Activated CD8-positive, alpha-beta T cell treated with anti-CD3 and anti-CD28 coated beads for 36 hours (primary cell): ENCODE data around the gene L3MBTL2. TPM values are rescaled to one million over a fixed set of nuclear protein-coding genes. Genes with fewer than 3 reads are reported as not detected.

ENCODE experiments used
- ATAC-seq: fragments of 200-7000 bp; cut with Tn5 transposase; one replicate; pipeline ENCODE4 v1.10.0; 2021; ENCODE audit warnings: mild to moderate bottlenecking, moderate library complexity
- CTCF ChIA-PET: fragments of 350-600 bp; sonication (Branson Sonifier 250); formaldehyde crosslinking; loops from one replicate; lab custom pipeline; 2021; ENCODE audit warnings: antibody characterized with exemption; lab: Charles Lee
- POLR2A ChIA-PET: fragments of 350-600 bp; sonication (Branson Sonifier 250); formaldehyde crosslinking; loops from one replicate; lab custom pipeline; 2021; ENCODE audit warnings: antibody characterized with exemption; lab: Charles Lee
- DNase-seq: peaks from one replicate; pipeline ENCODE4 v3.0.0-alpha.2; 2020
- H3K27ac Mint-ChIP-seq: one replicate; pipeline ENCODE4 v1.8.0; 2021; ENCODE audit warnings: mild to moderate bottlenecking, mixed read lengths
- H3K27me3 Mint-ChIP-seq: one replicate; pipeline ENCODE4 v1.8.0; 2021; ENCODE audit warnings: mixed read lengths
- H3K36me3 Mint-ChIP-seq: one replicate; pipeline ENCODE4 v1.8.0; 2021; ENCODE audit warnings: low read depth, mixed read lengths
- H3K4me1 Mint-ChIP-seq: one replicate; pipeline ENCODE4 v1.8.0; 2021; ENCODE audit warnings: low read depth, mixed read lengths
- H3K4me3 Mint-ChIP-seq: one replicate; pipeline ENCODE4 v1.8.0; 2021; ENCODE audit warnings: mild to moderate bottlenecking, moderate library complexity, mixed read lengths
- H3K9me3 Mint-ChIP-seq: one replicate; pipeline ENCODE4 v1.8.0; 2021; ENCODE audit warnings: mixed read lengths
- CTCF ChIP-seq: fragments of 200-600 bp; IDR thresholded peaks from one replicate; pipeline ENCODE4 v1.8.0; 2022; ENCODE audit warnings: antibody characterized with exemption, mild to moderate bottlenecking
- intact Hi-C: fragments of 100-400 bp; cut with micrococcal nuclease; formaldehyde crosslinking; loops from one replicate; pipeline ENCODE4 v1.10.0; 2022
- microRNA-seq: library from miRNA; unstranded; fragments of <30 nt; microRNA quantifications from one replicate; pipeline ENCODE4 v1.2.0, GENCODE V29; 2022; ENCODE audit warnings: borderline microRNAs expressed, borderline replicate concordance
- total RNA-seq, 2 experiments: library from RNA; stranded (reverse); gene quantifications; one replicate each; pipeline ENCODE4 v1.2.3, GENCODE V29; 2021

The L3MBTL2 gene
- total RNA-seq, 2 experiments from 2014 or later = 25.6 to 28.3 TPM

GRCh38 chr22:41273128-41273527 is 68.0 kb downstream of the L3MBTL2 start:
- H3K9me3 Mint-ChIP-seq = no peaks in the 10 kb centered on the region
- no peaks in the 10 kb centered on the region for H3K27me3 Mint-ChIP-seq
- DNase-seq = no peak
- ATAC-seq = no peak
- POLR2A ChIA-PET = interaction anchor here (1.2 to 1.4 kb wide), 3 partner anchors 11 to 15 kb away, joined by 3 to 4 read pairs (median 4); partner anchors contain the start of gene RANGAP1
- peaks cover 2% of the 10 kb centered on the region for H3K4me1 Mint-ChIP-seq
- intact Hi-C loops = no loop called here
- H3K36me3 Mint-ChIP-seq = peaks cover 55% of the 10 kb centered on the region
- no peak overlapping the region for H3K4me3 Mint-ChIP-seq
- no peak overlapping the region for H3K27ac Mint-ChIP-seq
- no peak for TF ChIP-seq CTCF
- CTCF ChIA-PET = no interaction called here

DNA sequence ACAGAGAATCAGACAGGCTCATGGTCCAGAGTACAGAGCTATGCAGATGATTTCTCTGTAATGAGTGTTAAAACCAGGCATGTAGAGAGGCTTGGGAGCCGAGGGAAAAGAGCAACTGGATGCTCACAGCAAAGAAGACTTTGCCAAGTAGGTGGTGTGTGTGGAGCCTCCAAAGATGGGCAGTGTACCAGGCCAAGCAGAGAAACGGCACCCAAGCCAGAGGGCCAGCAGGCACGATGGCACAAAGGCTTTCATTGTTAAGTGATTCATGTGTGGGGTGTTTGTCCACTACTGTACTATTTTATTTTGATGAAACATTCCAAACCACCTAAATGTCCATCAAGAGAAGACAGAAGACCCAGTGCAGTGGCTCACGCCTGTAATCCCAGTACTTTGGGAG is 69.7 kb downstream of the L3MBTL2 start:
- intact Hi-C loops = no loop called here
- ATAC-seq (no peak), DNase-seq (no peak)
- Mint-ChIP-seq H3K9me3 (no peaks in the 10 kb centered on the region), H3K36me3 (peaks cover 55% of the 10 kb centered on the region), H3K27ac (no peak overlapping the region), H3K4me3 (no peak overlapping the region), H3K4me1 (peaks cover 2% of the 10 kb centered on the region), H3K27me3 (no peaks in the 10 kb centered on the region)
- POLR2A ChIA-PET = interaction anchor here (0.6 to 1.8 kb wide), 5 partner anchors 8 to 238 kb away, joined by 3 to 7 read pairs (median 3); partner anchors contain the start of gene RANGAP1
- CTCF ChIA-PET = no interaction called here
- no peak for TF ChIP-seq CTCF

DNA sequence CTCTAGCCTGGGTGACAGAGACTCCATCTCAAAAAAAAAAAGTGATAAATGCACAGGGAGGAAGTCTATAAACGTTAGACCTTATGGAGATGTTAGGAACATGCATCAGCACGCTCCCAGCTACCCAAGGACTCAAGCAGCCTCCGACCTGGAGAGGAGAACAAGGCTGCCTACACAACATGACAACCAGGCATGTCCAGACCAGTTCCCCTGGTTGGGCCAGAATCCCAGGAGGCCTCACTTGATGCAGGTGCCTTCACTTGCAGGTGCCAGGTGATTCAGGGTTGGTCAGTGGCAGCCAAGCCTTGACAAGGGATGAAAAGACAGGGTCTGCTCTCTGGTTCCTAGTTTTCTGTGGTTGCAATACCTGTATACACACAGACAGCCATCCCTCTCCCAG is 75.0 kb downstream of the L3MBTL2 start:
- ChIA-PET CTCF (interaction anchor here (1.5 kb wide), 1 partner anchor 43 kb away, joined by 4 read pairs; no protein-coding TSS in a partner anchor), POLR2A (interaction anchor here (0.9 to 1.6 kb wide), 5 partner anchors 9 to 64 kb away, joined by 3 read pairs; no protein-coding TSS in a partner anchor)
- H3K9me3 Mint-ChIP-seq = no peaks in the 10 kb centered on the region
- H3K4me3 Mint-ChIP-seq = no peak overlapping the region
- ATAC-seq (no peak), DNase-seq (no peak)
- intact Hi-C loops = no loop called here
- no peak for TF ChIP-seq CTCF
- no peaks in the 10 kb centered on the region for H3K27me3 Mint-ChIP-seq
- peaks cover 54% of the 10 kb centered on the region for H3K36me3 Mint-ChIP-seq
- peak overlapping the region; percentile 34 for H3K27ac Mint-ChIP-seq
- H3K4me1 Mint-ChIP-seq = peaks cover 20% of the 10 kb centered on the region

GRCh38 chr22:41280854-41281253 is 75.7 kb downstream of the L3MBTL2 start:
- Mint-ChIP-seq H3K4me3 (no peak overlapping the region), H3K4me1 (peaks cover 22% of the 10 kb centered on the region), H3K27me3 (no peaks in the 10 kb centered on the region), H3K9me3 (no peaks in the 10 kb centered on the region), H3K27ac (no peak overlapping the region), H3K36me3 (peaks cover 54% of the 10 kb centered on the region)
- TF ChIP-seq CTCF = no peak
- no peak for DNase-seq
- ATAC-seq = no peak
- intact Hi-C loops = no loop called here
- POLR2A ChIA-PET = interaction anchor here (0.9 to 2.5 kb wide), 6 partner anchors 10 to 65 kb away, joined by 3 to 7 read pairs (median 4); partner anchors contain the start of gene ZC3H7B
- CTCF ChIA-PET = interaction anchor here (1.5 to 1.6 kb wide), 2 partner anchors 20 to 43 kb away, joined by 4 to 6 read pairs; partner anchors contain the start of gene ZC3H7B

Small RNA genes lying within 50 kb of the gene (microRNA-seq; reads per million reads assigned to microRNA genes)
- gene MIR6889 = not detected

Other genes starting within 250 kb of the L3MBTL2 start
- gene EP300, start 112.7 kb upstream of the L3MBTL2 start, total RNA-seq = 10 to 100 TPM; 39.6 to 39.7 TPM
- gene CHADL, start 35.6 kb downstream of the L3MBTL2 start, total RNA-seq = under 1 TPM in 1 of 2 experiments, not detected in 1; 0.23 TPM
- gene RANGAP1, start 80.9 kb downstream of the L3MBTL2 start, total RNA-seq = 100 to 1,000 TPM; 150 to 151 TPM
- 10 to 100 TPM; 46.1 to 47.9 TPM for gene ZC3H7B, start 96.2 kb downstream of the L3MBTL2 start, total RNA-seq
- gene TEF, start 176.6 kb downstream of the L3MBTL2 start, total RNA-seq = 1 to 10 TPM; 1.4 to 2.0 TPM
- 10 to 100 TPM; 27.0 to 28.5 TPM for gene TOB2, start 241.5 kb downstream of the L3MBTL2 start, total RNA-seq